EL (cell line): ENCODE data around the gene CPD.
"Not testable (repeated sequence)": the region's sequence is repeated elsewhere in the genome, so short reads cannot be mapped to it uniquely, and the experiment has no call there.

Source experiments
- DNase-seq: peaks from one replicate; pipeline ENCODE4 v3.0.0-alpha.2; 2016

The CPD gene

GRCh38 chr17:30389756-30390300 lies 11.1 kb downstream of the CPD start:
- DNase-seq, result no peak

- no peak for DNase-seq
These were observed 12.8 kb downstream of the CPD start for GRCh38 chr17:30391534-30391933.

GRCh38 chr17:30393491-30393890 lies 14.8 kb downstream of the CPD start:
- DNase-seq, result no peak

GRCh38 chr17:30393911-30394867 lies 15.5 kb downstream of the CPD start:
- no peak for DNase-seq

GRCh38 chr17:30395398-30396022 lies 16.8 kb downstream of the CPD start:
- no peak for DNase-seq

- DNase-seq, result no peak
These were observed 17.4 kb downstream of the CPD start for GRCh38 chr17:30396129-30396528.

- DNase-seq, result no peak
These were observed 17.9 kb downstream of the CPD start for GRCh38 chr17:30396612-30397011.

GRCh38 chr17:30398328-30399041 lies 19.8 kb downstream of the CPD start:
- DNase-seq, result no peak

GRCh38 chr17:30401097-30401496 lies 22.4 kb downstream of the CPD start:
- DNase-seq, result no peak

GRCh38 chr17:30405161-30405560 lies 26.4 kb downstream of the CPD start:
- no peak for DNase-seq

- not testable (repeated sequence) for DNase-seq
These were observed 31.9 kb downstream of the CPD start for GRCh38 chr17:30410627-30411026.

GRCh38 chr17:30412008-30412496 lies 33.3 kb downstream of the CPD start:
- DNase-seq, result not testable (repeated sequence)

GRCh38 chr17:30413109-30413508 lies 34.4 kb downstream of the CPD start:
- peak; percentile 43 for DNase-seq

- DNase-seq, result peak; percentile 25
These were observed 35.8 kb downstream of the CPD start for GRCh38 chr17:30414486-30414885.

- peak; percentile 44 for DNase-seq
These were observed 36.8 kb downstream of the CPD start for GRCh38 chr17:30415491-30415890.

- not testable (repeated sequence) for DNase-seq
These were observed 39.3 kb downstream of the CPD start for GRCh38 chr17:30418070-30418469.

GRCh38 chr17:30421592-30421991 lies 42.9 kb downstream of the CPD start:
- DNase-seq, result no peak

- no peak for DNase-seq
These were observed 43.4 kb downstream of the CPD start for GRCh38 chr17:30422171-30422570.

- DNase-seq, result no peak
These were observed 45.7 kb downstream of the CPD start for GRCh38 chr17:30424471-30424870.

- DNase-seq, result no peak
These were observed 47.6 kb downstream of the CPD start for GRCh38 chr17:30426292-30426691.

GRCh38 chr17:30427611-30428010 lies 48.9 kb downstream of the CPD start:
- DNase-seq, result no peak

GRCh38 chr17:30429155-30429554 lies 50.4 kb downstream of the CPD start:
- peak; percentile 48 for DNase-seq

- DNase-seq, result peak; percentile 95
These were observed 54.8 kb downstream of the CPD start for GRCh38 chr17:30433514-30433913.
